OCI-LY1 (cell line): ENCODE measurements around the gene HAUS8.

Experiments used
- EZH2 ChIP-seq: fragments of 200-600 bp; sonication (generic), shearing (Covaris generic); IDR thresholded peaks from 2 replicates; pipeline ENCODE4 v1.8.0; 2017; ENCODE audit warnings: borderline replicate concordance, mixed run types, mild to moderate bottlenecking, antibody characterized with exemption, low read length, moderate library complexity, mixed read lengths
- TF ChIP-seq, protein P1 (sequence below): fragments of 200-600 bp; sonication (generic), shearing (Covaris generic); IDR thresholded peaks from 2 replicates; pipeline ENCODE4 v1.5.1; 2017; ENCODE audit warnings: mild to moderate bottlenecking, antibody characterized with exemption, low read length, moderate library complexity, mixed read lengths

DNA sequence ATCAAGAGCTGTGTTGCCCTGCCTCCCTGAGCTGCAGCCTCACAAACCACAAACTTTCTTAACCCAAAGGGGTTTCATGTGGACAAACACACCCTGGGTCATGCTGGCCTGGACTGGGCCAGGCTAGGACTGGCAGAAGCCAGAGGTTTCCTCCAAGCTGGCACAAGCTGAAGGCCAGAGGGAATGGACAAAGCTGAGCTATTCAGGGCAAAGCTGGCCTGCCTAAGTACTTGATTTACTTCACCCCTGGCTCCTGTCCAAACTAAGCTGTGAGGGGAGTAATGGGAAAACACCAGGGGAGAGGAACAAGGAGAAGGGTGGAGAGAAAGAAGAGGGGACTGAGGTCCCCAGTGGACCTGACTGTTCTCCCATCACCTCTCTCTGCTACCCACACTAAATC is 54.9 kb downstream of the HAUS8 start:
- TF ChIP-seq EZH2 = no peak
- TF ChIP-seq, protein P1, sequence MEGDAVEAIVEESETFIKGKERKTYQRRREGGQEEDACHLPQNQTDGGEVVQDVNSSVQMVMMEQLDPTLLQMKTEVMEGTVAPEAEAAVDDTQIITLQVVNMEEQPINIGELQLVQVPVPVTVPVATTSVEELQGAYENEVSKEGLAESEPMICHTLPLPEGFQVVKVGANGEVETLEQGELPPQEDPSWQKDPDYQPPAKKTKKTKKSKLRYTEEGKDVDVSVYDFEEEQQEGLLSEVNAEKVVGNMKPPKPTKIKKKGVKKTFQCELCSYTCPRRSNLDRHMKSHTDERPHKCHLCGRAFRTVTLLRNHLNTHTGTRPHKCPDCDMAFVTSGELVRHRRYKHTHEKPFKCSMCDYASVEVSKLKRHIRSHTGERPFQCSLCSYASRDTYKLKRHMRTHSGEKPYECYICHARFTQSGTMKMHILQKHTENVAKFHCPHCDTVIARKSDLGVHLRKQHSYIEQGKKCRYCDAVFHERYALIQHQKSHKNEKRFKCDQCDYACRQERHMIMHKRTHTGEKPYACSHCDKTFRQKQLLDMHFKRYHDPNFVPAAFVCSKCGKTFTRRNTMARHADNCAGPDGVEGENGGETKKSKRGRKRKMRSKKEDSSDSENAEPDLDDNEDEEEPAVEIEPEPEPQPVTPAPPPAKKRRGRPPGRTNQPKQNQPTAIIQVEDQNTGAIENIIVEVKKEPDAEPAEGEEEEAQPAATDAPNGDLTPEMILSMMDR = no peak
